HFFc6 (cell line): ENCODE data around the gene PIH1D1. TPM values are rescaled to one million over a fixed set of nuclear protein-coding genes. Genes with fewer than 3 reads are reported as not detected.

Source experiments
- DNase-seq: peaks from one replicate; pipeline ENCODE4 v3.0.0-alpha.2; 2018
- H3K27ac Mint-ChIP-seq: 2 replicates; pipeline ENCODE4 v1.8.0; 2020; ENCODE audit warnings: mild to moderate bottlenecking, mixed read lengths
- H3K27me3 Mint-ChIP-seq: 2 replicates; pipeline ENCODE4 v1.8.0; 2021; ENCODE audit warnings: mild to moderate bottlenecking, moderate library complexity, mixed read lengths; ENCODE audit not compliant: insufficient read depth
- H3K36me3 Mint-ChIP-seq: 2 replicates; pipeline ENCODE4 v1.8.0; 2021; ENCODE audit warnings: low read depth, mixed read lengths
- H3K4me1 Mint-ChIP-seq: 2 replicates; pipeline ENCODE4 v1.8.0; 2020; ENCODE audit warnings: low read depth, mixed read lengths
- H3K4me3 Mint-ChIP-seq: 2 replicates; pipeline ENCODE4 v1.8.0; 2020; ENCODE audit warnings: mild to moderate bottlenecking, moderate library complexity, mixed read lengths
- H3K9me3 Mint-ChIP-seq: 2 replicates; pipeline ENCODE4 v1.8.0; 2020; ENCODE audit warnings: mild to moderate bottlenecking, mixed read lengths
- CTCF ChIP-seq: fragments of 200-600 bp; sonication (generic); IDR thresholded peaks from 2 replicates; pipeline ENCODE4 v1.5.0; 2021; ENCODE audit warnings: antibody characterized with exemption, mild to moderate bottlenecking
- long read RNA-seq: library from polyadenylated mRNA; unstranded; transcript quantifications from one replicate; pipeline ENCODE4 v2.0.0, GENCODE V29; 2019
- total RNA-seq, 6 experiments: library from RNA; stranded (reverse); fragmentation: NEBNext Ultra II Directional; extraction: Animal tissue kit (Norgen Biotek cat#: 25700); gene quantifications; 2 replicates in 1 of 6; 3 replicates in 5 of 6; pipeline ENCODE4 v1.2.3, GENCODE V29; 2021

PIH1D1 gene
- total RNA-seq, result 10 to 100 TPM; 55.8 to 65.6 (median 57.5) TPM
- long read RNA-seq, transcript PIH1D1-201 (9 exons, 1,192 nt), result major isoform, 51 of 66 reads
- long read RNA-seq, partial matches to known transcripts, result 4 of 66 reads
- long read RNA-seq, other reads (novel, unspliced or antisense), result 9 of 66 reads

- peaks cover 35% of the 10 kb centered on the region for H3K4me1 Mint-ChIP-seq
- no peak; the same call in 1 of the 2 replicates for TF ChIP-seq CTCF
- H3K9me3 Mint-ChIP-seq, result no peaks in the 10 kb centered on the region
- peaks cover 12% of the 10 kb centered on the region; the same call in 1 of the 2 replicates for H3K36me3 Mint-ChIP-seq
- peak within 1 kb of the TSS; percentile 99 for H3K27ac Mint-ChIP-seq
- H3K27me3 Mint-ChIP-seq, result no peaks in the 10 kb centered on the region; the same call in 1 of the 2 replicates
- DNase-seq, result peak; percentile 99
- H3K4me3 Mint-ChIP-seq, result peak within 1 kb of the TSS; percentile 95
Measured at GRCh38 chr19:49451430-49452181, at the start of gene PIH1D1. Gene PIH1D1 (minus strand): TSS chr19:49451814. CDS start chr19:49451574, 240 bp downstream.

- H3K4me3 Mint-ChIP-seq, result peak overlapping the region; percentile 94; the same call in 1 of the 2 replicates
- peaks cover 21% of the 10 kb centered on the region for H3K36me3 Mint-ChIP-seq
Measured at GRCh38 chr19:49499030-49499670, 47.5 kb upstream of the PIH1D1 start.

GRCh38 chr19:49498475-49498874 is 46.9 kb upstream of the PIH1D1 start:
- Mint-ChIP-seq H3K4me3 (peak overlapping the region; percentile 94; the same call in 1 of the 2 replicates), H3K27me3 (peaks cover 25% of the 10 kb centered on the region), H3K9me3 (peaks cover 8% of the 10 kb centered on the region), H3K36me3 (peaks cover 21% of the 10 kb centered on the region), H3K4me1 (peaks cover 17% of the 10 kb centered on the region), H3K27ac (no peak overlapping the region)
- no peak for DNase-seq
- TF ChIP-seq CTCF, result no peak

More at GRCh38 chr19:49499030-49499670, 47.5 kb upstream of the PIH1D1 start:
- Mint-ChIP-seq H3K27me3 (peaks cover 20% of the 10 kb centered on the region), H3K4me1 (peaks cover 17% of the 10 kb centered on the region), H3K27ac (no peak overlapping the region), H3K9me3 (peaks cover 7% of the 10 kb centered on the region; the same call in 1 of the 2 replicates)
- no peak for TF ChIP-seq CTCF
- DNase-seq, result no peak

GRCh38 chr19:49497789-49498103 is 46.1 kb upstream of the PIH1D1 start:
- TF ChIP-seq CTCF, result no peak
- H3K27me3 Mint-ChIP-seq, result peaks cover 33% of the 10 kb centered on the region
- H3K27ac Mint-ChIP-seq, result no peak overlapping the region
- no peak for DNase-seq
- peak overlapping the region; percentile 94; the same call in 1 of the 2 replicates for H3K4me3 Mint-ChIP-seq
- H3K36me3 Mint-ChIP-seq, result peaks cover 27% of the 10 kb centered on the region
- peaks cover 15% of the 10 kb centered on the region for H3K9me3 Mint-ChIP-seq
- peaks cover 17% of the 10 kb centered on the region for H3K4me1 Mint-ChIP-seq

GRCh38 chr19:49497047-49497788 is 45.6 kb upstream of the PIH1D1 start:
- peak overlapping the region; percentile 94 for H3K4me3 Mint-ChIP-seq
- peaks cover 33% of the 10 kb centered on the region for H3K36me3 Mint-ChIP-seq
- TF ChIP-seq CTCF, result no peak
- peaks cover 16% of the 10 kb centered on the region for H3K9me3 Mint-ChIP-seq
- peak overlapping the region; percentile 93 for H3K27ac Mint-ChIP-seq
- H3K4me1 Mint-ChIP-seq, result peaks cover 17% of the 10 kb centered on the region
- peak; percentile 43 for DNase-seq
- H3K27me3 Mint-ChIP-seq, result peaks cover 37% of the 10 kb centered on the region
